A549 (cell line): ENCODE results near the gene WDR70. TPM values are rescaled to one million over a fixed set of nuclear protein-coding genes. Genes with fewer than 3 reads are reported as not detected.
"Not testable (repeated sequence)": the region's sequence is repeated elsewhere in the genome, so short reads cannot be mapped to it uniquely, and the experiment has no call there.

Experiments used
- ATAC-seq, 2 experiments: fragments of 200-7000 bp in 1 of 2; fragments of >200 bp in 1 of 2; cut with Nextera tagmentation in 1 of 2; cut with Tn5 transposase in 1 of 2; 3 replicates each; pipeline versions ENCODE4 v1.8.0 to v1.9.1; 2018 to 2020; ENCODE audit warnings: mild to moderate bottlenecking in 1 of 2, moderate library complexity in 1 of 2
- CTCF ChIA-PET: fragments of 300-600 bp; sonication (Branson Sonifier 250); formaldehyde crosslinking; extraction: SDS; loops from one replicate; lab custom pipeline; 2021; ENCODE audit warnings: antibody characterized with exemption, inconsistent platforms; lab: Yijun Ruan, JAX
- POLR2A ChIA-PET: fragments of 350-600 bp; formaldehyde crosslinking; extraction: SDS; loops from one replicate; lab custom pipeline; 2021; ENCODE audit warnings: antibody characterized with exemption, inconsistent platforms; lab: Yijun Ruan, JAX
- DNase-seq, 2 experiments: peaks; one replicate each; pipeline versions ENCODE4 v3.0.0 to v3.0.0-alpha.2; 2011 to 2016; ENCODE audit warnings: low read depth in 1 of 2, low spot score in 1 of 2
- FAIRE-seq: peaks from 2 replicates; lab custom pipeline; 2011; peaks lifted over from hg19 to GRCh38; lab: Jason Lieb, UNC
- H3K27ac ChIP-seq, 2 experiments: fragments of >200 bp; sonication (Bioruptor Twin); formaldehyde crosslinking; 3 replicates each; pipeline ENCODE4 v1.5.1; 2016 to 2017
- H3K4me1 ChIP-seq: fragments of >200 bp; sonication (Bioruptor Twin); formaldehyde crosslinking; 3 replicates; pipeline ENCODE4 v1.6.1; 2016
- H3K4me2 ChIP-seq: fragments of >200 bp; sonication (Bioruptor Twin); formaldehyde crosslinking; 3 replicates; pipeline ENCODE4 v1.6.1; 2016
- H3K4me3 ChIP-seq: fragments of >200 bp; sonication (Bioruptor Twin); formaldehyde crosslinking; 3 replicates; pipeline ENCODE4 v1.5.1; 2016
- H3K9me3 ChIP-seq: fragments of >200 bp; sonication (Bioruptor Twin); formaldehyde crosslinking; 3 replicates; pipeline ENCODE4 v1.6.1; 2016
- CBX2 ChIP-seq: fragments of 200-600 bp; sonication (generic); IDR thresholded peaks from 2 replicates; pipeline ENCODE4 v1.6.1; 2016; ENCODE audit warnings: low read depth, mild to moderate bottlenecking, borderline replicate concordance
- CHD2 ChIP-seq: fragments of 150-350 bp; IDR thresholded peaks from 2 replicates; pipeline ENCODE4 v1.6.1; 2014; ENCODE audit warnings: low read length; ENCODE audit not compliant: partially characterized antibody
- CHD4 ChIP-seq: fragments of 200-600 bp; sonication (generic); IDR thresholded peaks from 2 replicates; pipeline ENCODE4 v1.6.1; 2016; ENCODE audit warnings: antibody characterized with exemption, mild to moderate bottlenecking, borderline replicate concordance
- FOSB ChIP-seq: fragments of 250-450 bp; sonication (Bioruptor Pico); IDR thresholded peaks from 2 replicates; pipeline ENCODE4 v1.5.0; 2020; ENCODE audit warnings: mild to moderate bottlenecking, moderate library complexity
- HDAC2 ChIP-seq: fragments of 200-600 bp; sonication (generic); IDR thresholded peaks from 2 replicates; pipeline ENCODE4 v1.6.1; 2016
- HOXA7 ChIP-seq: fragments of 250-450 bp; sonication (Bioruptor Pico); IDR thresholded peaks from 2 replicates; pipeline ENCODE4 v1.5.0; 2020; ENCODE audit warnings: mild to moderate bottlenecking, moderate library complexity
- HOXB5 ChIP-seq: fragments of 250-450 bp; sonication (Bioruptor Pico); IDR thresholded peaks from 2 replicates; pipeline ENCODE4 v1.5.0; 2020; ENCODE audit warnings: mild to moderate bottlenecking, moderate library complexity
- MAFK ChIP-seq: fragments of 450-650 bp; IDR thresholded peaks from 2 replicates; pipeline ENCODE4 v1.6.1; 2014; ENCODE audit not compliant: partially characterized antibody
- NFE2L2 ChIP-seq: fragments of 150-350 bp; conservative IDR thresholded peaks from 2 replicates; pipeline ENCODE4 v1.6.1; 2014; ENCODE audit warnings: low read length
- POLR2A ChIP-seq: IDR thresholded peaks from 2 replicates; pipeline ENCODE4 v1.6.1; 2012; ENCODE audit warnings: mild to moderate bottlenecking, low read length
- RCOR1 ChIP-seq: fragments of 150-350 bp; IDR thresholded peaks from 2 replicates; pipeline ENCODE4 v1.6.1; 2014; ENCODE audit warnings: antibody characterized with exemption, low read length, low read depth
- RFX5 ChIP-seq: fragments of 450-650 bp; IDR thresholded peaks from 2 replicates; pipeline ENCODE4 v1.7.1; 2014; ENCODE audit warnings: antibody characterized with exemption, mild to moderate bottlenecking, moderate library complexity
- SREBF2 ChIP-seq: fragments of 450-650 bp; IDR thresholded peaks from 2 replicates; pipeline ENCODE4 v1.6.1; 2014; ENCODE audit warnings: mild to moderate bottlenecking, moderate library complexity
- WGBS: methylation state at CpG from one replicate; pipeline ENCODE4 v1.1.6; 2017; ENCODE audit errors: missing lambda C conversion rate; 5-methylcytosine and 5-hydroxymethylcytosine counted together
- polyA plus RNA-seq, 4 experiments: library from polyadenylated mRNA; depleted of rRNA in 3 of 4; stranded (reverse); fragments of >200 nt; fragmentation: RNase III in 1 of 4; extraction: RNeasy Plus Mini Kit Qiagen cat#74134 plus additional on column Dnase treatment in 1 of 4; gene quantifications; 2 replicates in 3 of 4; 3 replicates in 1 of 4; pipeline ENCODE4 v1.2.3, GENCODE V29; 2011 to 2017
- TF ChIP-seq, protein P1 (sequence below): fragments of 450-650 bp; IDR thresholded peaks from 2 replicates; pipeline ENCODE4 v1.6.1; 2014; ENCODE audit warnings: antibody characterized with exemption
- TF ChIP-seq, protein P2 (sequence below): IDR thresholded peaks from 2 replicates; pipeline ENCODE4 v1.6.1; 2012
- TF ChIP-seq, protein P3 (sequence below): fragments of >200 bp; sonication (Bioruptor Twin); formaldehyde crosslinking; IDR thresholded peaks from 3 replicates; pipeline ENCODE4 v1.5.1; 2016
- TF ChIP-seq, protein P4 (sequence below): fragments of >200 bp; sonication (Bioruptor Twin); formaldehyde crosslinking; IDR thresholded peaks from 3 replicates; pipeline ENCODE4 v1.6.1; 2016

Gene WDR70
- polyA plus RNA-seq, 2 of the 4 experiments (the other 2 are of a cell fraction): 13.8 to 28.8 TPM

DNA sequence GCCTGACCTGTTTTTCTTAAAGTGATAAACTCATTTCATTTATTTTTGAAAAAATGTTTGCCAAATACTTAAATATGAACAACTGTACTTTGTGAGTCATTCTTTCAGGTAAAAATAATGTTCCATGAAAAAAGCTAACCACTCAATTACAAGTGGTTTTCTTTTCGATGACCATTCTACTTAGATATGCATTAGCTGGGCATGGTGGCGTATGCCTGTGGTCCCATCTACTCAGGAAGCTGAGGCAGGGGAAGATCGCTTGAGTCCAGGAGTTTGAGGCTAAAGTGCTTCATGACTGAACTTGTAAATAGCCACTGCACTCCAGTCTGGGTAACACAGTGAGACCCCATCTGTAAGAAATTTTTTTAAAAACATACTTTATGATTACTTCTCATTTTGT is 4.0 kb upstream of the WDR70 start:
- ATAC-seq (no peak), FAIRE-seq (no peak)
- CTCF ChIA-PET: interaction anchor here (1.2 kb wide), 1 partner anchor 818 kb away, joined by 3 read pairs; no protein-coding TSS in a partner anchor

DNA sequence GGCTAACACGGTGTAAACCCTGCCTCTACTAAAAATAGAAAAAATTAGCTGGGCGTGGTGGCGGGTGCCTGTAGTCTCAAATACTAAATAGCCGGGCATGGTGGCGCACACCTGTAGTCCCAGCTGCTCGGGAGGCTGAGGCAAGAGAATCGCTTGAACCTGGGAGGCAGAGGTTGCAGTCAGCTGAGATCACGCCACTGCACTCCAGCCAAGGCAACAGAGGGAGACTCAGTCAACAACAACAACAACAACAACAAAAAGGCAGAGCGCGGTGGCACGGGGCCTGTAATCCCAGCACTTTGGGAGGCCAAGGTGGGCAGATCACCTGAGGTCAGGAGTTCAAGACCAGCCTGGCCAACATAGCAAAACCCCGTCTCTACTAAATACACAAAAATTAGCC is 1.1 kb upstream of the WDR70 start:
- H3K9me3 ChIP-seq, H3K4me3 ChIP-seq, H3K4me2 ChIP-seq, FAIRE-seq, H3K4me1 ChIP-seq, CTCF ChIA-PET, DNase-seq, ATAC-seq, H3K27ac ChIP-seq, POLR2A ChIA-PET: not testable (repeated sequence)
- 92% methylated on average over 12 of the region's 12 CpGs for WGBS

More for the DNA sequence above, 4.0 kb upstream of the WDR70 start:
- no peak overlapping the region for H3K4me3 ChIP-seq
- TF ChIP-seq FOSB (CRISPR knock-in tag) (no peak), CHD2 (no peak), POLR2A (no peak), RFX5 (no peak)
- TF ChIP-seq, protein P1, sequence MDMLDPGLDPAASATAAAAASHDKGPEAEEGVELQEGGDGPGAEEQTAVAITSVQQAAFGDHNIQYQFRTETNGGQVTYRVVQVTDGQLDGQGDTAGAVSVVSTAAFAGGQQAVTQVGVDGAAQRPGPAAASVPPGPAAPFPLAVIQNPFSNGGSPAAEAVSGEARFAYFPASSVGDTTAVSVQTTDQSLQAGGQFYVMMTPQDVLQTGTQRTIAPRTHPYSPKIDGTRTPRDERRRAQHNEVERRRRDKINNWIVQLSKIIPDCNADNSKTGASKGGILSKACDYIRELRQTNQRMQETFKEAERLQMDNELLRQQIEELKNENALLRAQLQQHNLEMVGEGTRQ: no peak
- TF ChIP-seq, all 56 proteins: peak for 0
- WGBS: 68% methylated on average over 3 of the region's 3 CpGs
- POLR2A ChIA-PET: no interaction called here
- Histone ChIP-seq H3K9me3 (no peaks in the 10 kb centered on the region), H3K4me1 (peaks cover under 1% of the 10 kb centered on the region; the same call in 1 of the 3 replicates), H3K27ac (no peak overlapping the region), H3K4me2 (no peak overlapping the region)
- DNase-seq: no peak

DNA sequence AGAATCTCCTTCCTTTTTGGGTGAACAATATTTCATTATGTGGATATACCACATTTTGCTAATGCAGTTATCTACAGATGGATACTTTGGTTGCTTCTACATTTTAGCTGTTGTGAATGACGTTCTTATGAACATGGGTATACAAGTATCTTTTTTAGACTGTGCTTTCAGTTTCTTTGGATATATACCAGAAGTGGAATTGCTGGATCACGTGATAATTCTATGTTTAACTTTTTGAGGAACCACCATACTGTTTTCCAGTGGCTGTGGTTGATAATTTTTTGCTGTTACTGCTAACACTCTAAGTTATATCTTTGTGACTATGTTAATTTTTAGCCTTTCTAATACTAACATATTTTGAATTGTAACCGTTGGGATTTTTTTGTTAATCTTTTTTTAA is 12.5 kb downstream of the WDR70 start:
- ChIA-PET POLR2A (no interaction called here), CTCF (no interaction called here)

More for the DNA sequence above, 12.5 kb downstream of the WDR70 start:
- H3K9me3 ChIP-seq: no peaks in the 10 kb centered on the region
- no peak overlapping the region for H3K4me3 ChIP-seq
- FAIRE-seq: no peak
- H3K27ac ChIP-seq: no peak overlapping the region
- no peak for ATAC-seq
- 0 out of 3 replicates have a peak, but pooled peaks cover 2% of the 10 kb centered on the region for H3K4me1 ChIP-seq
- H3K4me2 ChIP-seq: no peak overlapping the region
- no peak for DNase-seq
- TF ChIP-seq HOXB5: no peak
- no peak for TF ChIP-seq CBX2
- TF ChIP-seq POLR2A: no peak
- TF ChIP-seq MAFK: no peak
- TF ChIP-seq, protein P1: no peak
- TF ChIP-seq CHD4: no peak
- TF ChIP-seq, protein P2, sequence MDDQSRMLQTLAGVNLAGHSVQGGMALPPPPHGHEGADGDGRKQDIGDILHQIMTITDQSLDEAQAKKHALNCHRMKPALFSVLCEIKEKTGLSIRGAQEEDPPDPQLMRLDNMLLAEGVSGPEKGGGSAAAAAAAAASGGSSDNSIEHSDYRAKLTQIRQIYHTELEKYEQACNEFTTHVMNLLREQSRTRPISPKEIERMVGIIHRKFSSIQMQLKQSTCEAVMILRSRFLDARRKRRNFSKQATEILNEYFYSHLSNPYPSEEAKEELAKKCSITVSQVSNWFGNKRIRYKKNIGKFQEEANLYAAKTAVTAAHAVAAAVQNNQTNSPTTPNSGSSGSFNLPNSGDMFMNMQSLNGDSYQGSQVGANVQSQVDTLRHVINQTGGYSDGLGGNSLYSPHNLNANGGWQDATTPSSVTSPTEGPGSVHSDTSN: no peak
- no peak for TF ChIP-seq HDAC2
- TF ChIP-seq, protein P3, sequence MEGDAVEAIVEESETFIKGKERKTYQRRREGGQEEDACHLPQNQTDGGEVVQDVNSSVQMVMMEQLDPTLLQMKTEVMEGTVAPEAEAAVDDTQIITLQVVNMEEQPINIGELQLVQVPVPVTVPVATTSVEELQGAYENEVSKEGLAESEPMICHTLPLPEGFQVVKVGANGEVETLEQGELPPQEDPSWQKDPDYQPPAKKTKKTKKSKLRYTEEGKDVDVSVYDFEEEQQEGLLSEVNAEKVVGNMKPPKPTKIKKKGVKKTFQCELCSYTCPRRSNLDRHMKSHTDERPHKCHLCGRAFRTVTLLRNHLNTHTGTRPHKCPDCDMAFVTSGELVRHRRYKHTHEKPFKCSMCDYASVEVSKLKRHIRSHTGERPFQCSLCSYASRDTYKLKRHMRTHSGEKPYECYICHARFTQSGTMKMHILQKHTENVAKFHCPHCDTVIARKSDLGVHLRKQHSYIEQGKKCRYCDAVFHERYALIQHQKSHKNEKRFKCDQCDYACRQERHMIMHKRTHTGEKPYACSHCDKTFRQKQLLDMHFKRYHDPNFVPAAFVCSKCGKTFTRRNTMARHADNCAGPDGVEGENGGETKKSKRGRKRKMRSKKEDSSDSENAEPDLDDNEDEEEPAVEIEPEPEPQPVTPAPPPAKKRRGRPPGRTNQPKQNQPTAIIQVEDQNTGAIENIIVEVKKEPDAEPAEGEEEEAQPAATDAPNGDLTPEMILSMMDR: no peak
- TF ChIP-seq, protein P4, sequence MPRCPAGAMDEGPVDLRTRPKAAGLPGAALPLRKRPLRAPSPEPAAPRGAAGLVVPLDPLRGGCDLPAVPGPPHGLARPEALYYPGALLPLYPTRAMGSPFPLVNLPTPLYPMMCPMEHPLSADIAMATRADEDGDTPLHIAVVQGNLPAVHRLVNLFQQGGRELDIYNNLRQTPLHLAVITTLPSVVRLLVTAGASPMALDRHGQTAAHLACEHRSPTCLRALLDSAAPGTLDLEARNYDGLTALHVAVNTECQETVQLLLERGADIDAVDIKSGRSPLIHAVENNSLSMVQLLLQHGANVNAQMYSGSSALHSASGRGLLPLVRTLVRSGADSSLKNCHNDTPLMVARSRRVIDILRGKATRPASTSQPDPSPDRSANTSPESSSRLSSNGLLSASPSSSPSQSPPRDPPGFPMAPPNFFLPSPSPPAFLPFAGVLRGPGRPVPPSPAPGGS: no peak
- no peak for TF ChIP-seq RCOR1
- TF ChIP-seq HOXA7 (CRISPR knock-in tag): no peak
- TF ChIP-seq NFE2L2: no peak
- no peak for TF ChIP-seq CHD2
- TF ChIP-seq SREBF2: no peak
- 86% methylated on average over 3 of the region's 3 CpGs for WGBS
